Caco-2 (cell line): Measurements from ENCODE around the gene IL11. TPM values are rescaled to one million over a fixed set of nuclear protein-coding genes. Genes with fewer than 3 reads are reported as not detected.
A peak's percentile ranks its signal among the peaks of the same experiment; 100 is the strongest.

Experiments
- BruUV-seq: library from RNA; stranded (reverse); fragments of 400-500 nt; replicated peaks from 2 replicates; lab custom pipeline; 2021; lab: Mats Ljungman, UMichigan
- CTCF ChIA-PET: fragments of 300-600 bp; sonication (Branson Sonifier 250); formaldehyde crosslinking; loops from one replicate; lab custom pipeline; 2022; ENCODE audit warnings: antibody characterized with exemption; lab: Charles Lee
- POLR2A ChIA-PET: fragments of 300-600 bp; sonication (Branson Sonifier 250); formaldehyde crosslinking; loops from one replicate; lab custom pipeline; 2022; ENCODE audit warnings: antibody characterized with exemption; lab: Charles Lee
- DNase-seq, 2 experiments: peaks; one replicate each; pipeline versions ENCODE4 v3.0.0 to v3.0.0-alpha.2; 2020 to 2022
- H3K27me3 ChIP-seq: replicated peaks from 2 replicates; pipeline ENCODE4 v1.6.0; 2011; ENCODE audit warnings: low read length; ENCODE audit not compliant: control insufficient read depth, insufficient read depth
- H3K36me3 ChIP-seq: 2 replicates; pipeline ENCODE4 v1.5.1; 2011; ENCODE audit warnings: low read length; ENCODE audit not compliant: control insufficient read depth, insufficient read depth
- H3K4me1 ChIP-seq: fragments of 250-450 bp; sonication (Bioruptor Pico); 2 replicates; pipeline ENCODE4 v1.5.1; 2020; ENCODE audit warnings: mild to moderate bottlenecking
- H3K4me3 ChIP-seq: 2 replicates; pipeline ENCODE4 v1.5.1; 2011; ENCODE audit warnings: low read depth, mild to moderate bottlenecking, control low read depth, low read length
- H3K9me3 ChIP-seq: fragments of 250-450 bp; sonication (Bioruptor Pico); 2 replicates; pipeline ENCODE4 v1.5.1; 2020; ENCODE audit warnings: mild to moderate bottlenecking, moderate library complexity
- H3K27ac Mint-ChIP-seq: one replicate; pipeline ENCODE4 v1.8.0; 2022; ENCODE audit warnings: mixed read lengths; ENCODE audit not compliant: unreplicated experiment
- H3K27me3 Mint-ChIP-seq: one replicate; pipeline ENCODE4 v1.8.0; 2022; ENCODE audit warnings: mixed read lengths; ENCODE audit not compliant: insufficient read depth, unreplicated experiment
- H3K36me3 Mint-ChIP-seq: one replicate; pipeline ENCODE4 v1.8.0; 2022; ENCODE audit warnings: mild to moderate bottlenecking, mixed read lengths; ENCODE audit not compliant: insufficient read depth, unreplicated experiment
- H3K4me1 Mint-ChIP-seq: one replicate; pipeline ENCODE4 v1.8.0; 2022; ENCODE audit warnings: low read depth, mixed read lengths; ENCODE audit not compliant: unreplicated experiment
- H3K4me3 Mint-ChIP-seq: one replicate; pipeline ENCODE4 v1.8.0; 2022; ENCODE audit warnings: mild to moderate bottlenecking, moderate library complexity, mixed read lengths; ENCODE audit not compliant: unreplicated experiment
- H3K9me3 Mint-ChIP-seq: one replicate; pipeline ENCODE4 v1.8.0; 2022; ENCODE audit warnings: mixed read lengths; ENCODE audit not compliant: unreplicated experiment
- CTCF ChIP-seq, 2 experiments: fragments of 200-600 bp in 1 of 2; IDR thresholded peaks; 1 replicate in 1 of 2; 2 replicates in 1 of 2; pipeline versions ENCODE4 v1.5.1 to v1.8.0; 2011 to 2022; ENCODE audit warnings: antibody characterized with exemption in 1 of 2, control low read depth in 1 of 2, inconsistent platforms in 1 of 2, low read depth in 1 of 2, low read length in 1 of 2, mild to moderate bottlenecking in 1 of 2, moderate library complexity in 1 of 2; ENCODE audit not compliant: insufficient read depth in 1 of 2, severe bottlenecking in 1 of 2, unreplicated experiment in 1 of 2
- intact Hi-C: fragments of 100-400 bp; cut with micrococcal nuclease; formaldehyde crosslinking; loops from one replicate; pipeline ENCODE4 v1.10.0; 2022; ENCODE audit not compliant: unreplicated experiment
- total RNA-seq: library from RNA; stranded (reverse); gene quantifications from 2 replicates; pipeline ENCODE4 v1.2.3, GENCODE V29; 2022

IL11 gene
- total RNA-seq, 1 experiment from 2014 or later, result 0.70 TPM

- CTCF ChIA-PET, result no interaction called here
- H3K27me3 ChIP-seq, result no peaks in the 10 kb centered on the region; the same call in none of the 2 replicates
- intact Hi-C loops, result no loop called here
- H3K27me3 Mint-ChIP-seq, result peaks cover 7% of the 10 kb centered on the region
- H3K9me3 ChIP-seq, result no peaks in the 10 kb centered on the region
- H3K9me3 Mint-ChIP-seq, result no peaks in the 10 kb centered on the region
- peaks cover 43% of the 10 kb centered on the region for H3K4me1 ChIP-seq
- no peak for TF ChIP-seq CTCF (IDR thresholded peaks at IDR 0.05; ENCODE audit: insufficient read depth in 1 of 2, low read depth in 1 of 2, low read length in 1 of 2, severe bottlenecking in 1 of 2, unreplicated experiment in 1 of 2)
- DNase-seq, result peak; percentile 37 to 67
- peaks cover 38% of the 10 kb centered on the region for H3K36me3 Mint-ChIP-seq
- H3K4me1 Mint-ChIP-seq, result peaks cover 35% of the 10 kb centered on the region
- no peak overlapping the region for H3K4me3 ChIP-seq
- H3K36me3 ChIP-seq, result no peaks in the 10 kb centered on the region
- BruUV-seq, result no TSS peak
- POLR2A ChIA-PET, result interaction anchor here (0.5 to 1.2 kb wide), 5 partner anchors 10 to 103 kb away, joined by 3 to 10 read pairs (median 4); partner anchors contain the start of genes KMT5C, TMEM238 and ZNF628
- peak overlapping the region; percentile 66 for H3K4me3 Mint-ChIP-seq
- peak overlapping the region; percentile 56 for H3K27ac Mint-ChIP-seq
Measured at GRCh38 chr19:55373306-55373992, 3.2 kb upstream of the IL11 start.

GRCh38 chr19:55372316-55373081 is 2.2 kb upstream of the IL11 start:
- H3K4me3 Mint-ChIP-seq, result no peak overlapping the region
- peaks cover 35% of the 10 kb centered on the region for H3K4me1 Mint-ChIP-seq
- H3K9me3 Mint-ChIP-seq, result no peaks in the 10 kb centered on the region
- Histone ChIP-seq H3K9me3 (no peaks in the 10 kb centered on the region), H3K4me3 (no peak overlapping the region), H3K36me3 (no peaks in the 10 kb centered on the region), H3K27me3 (no peaks in the 10 kb centered on the region; the same call in none of the 2 replicates), H3K4me1 (peaks cover 43% of the 10 kb centered on the region)
- H3K27me3 Mint-ChIP-seq, result peaks cover 7% of the 10 kb centered on the region
- intact Hi-C loops, result no loop called here
- CTCF ChIA-PET, result no interaction called here
- DNase-seq, result peak; percentile 34 to 62
- peaks cover 38% of the 10 kb centered on the region for H3K36me3 Mint-ChIP-seq
- TF ChIP-seq CTCF (IDR thresholded peaks at IDR 0.05; ENCODE audit: insufficient read depth in 1 of 2, low read depth in 1 of 2, low read length in 1 of 2, severe bottlenecking in 1 of 2, unreplicated experiment in 1 of 2), result no peak
- H3K27ac Mint-ChIP-seq, result peak overlapping the region; percentile 7
- BruUV-seq, result no TSS peak
- POLR2A ChIA-PET, result interaction anchor here (0.8 kb wide), 2 partner anchors 11 to 86 kb away, joined by 4 to 10 read pairs; partner anchors contain the start of gene TMEM238

GRCh38 chr19:55369653-55370304 is 484 bp downstream of the IL11 start:
- peak in 1 of 2 experiments; percentile 2 for TF ChIP-seq CTCF (IDR thresholded peaks at IDR 0.05; ENCODE audit: insufficient read depth in 1 of 2, low read depth in 1 of 2, low read length in 1 of 2, severe bottlenecking in 1 of 2, unreplicated experiment in 1 of 2)
- H3K4me3 ChIP-seq, result peak overlapping the region; percentile 57
- H3K36me3 ChIP-seq, result no peaks in the 10 kb centered on the region
- H3K4me1 Mint-ChIP-seq, result peaks cover 28% of the 10 kb centered on the region
- ChIA-PET POLR2A (interaction anchor here (1.4 kb wide), 1 partner anchor 38 kb away, joined by 5 read pairs; the partner anchor contains the start of gene UBE2S), CTCF (interaction anchor here (0.6 to 0.9 kb wide), 2 partner anchors 14 to 89 kb away, joined by 3 read pairs; partner anchors contain the start of gene HSPBP1)
- H3K27ac Mint-ChIP-seq, result peak overlapping the region; percentile 36
- no TSS peak for BruUV-seq
- peak overlapping the region; percentile 91 for H3K4me3 Mint-ChIP-seq
- H3K27me3 Mint-ChIP-seq, result peaks cover 7% of the 10 kb centered on the region
- H3K4me1 ChIP-seq, result peaks cover 28% of the 10 kb centered on the region
- DNase-seq, result peak; percentile 79 to 84
- H3K27me3 ChIP-seq, result no peaks in the 10 kb centered on the region; the same call in none of the 2 replicates
- H3K36me3 Mint-ChIP-seq, result peaks cover 23% of the 10 kb centered on the region
- intact Hi-C loops, result no loop called here
- H3K9me3 Mint-ChIP-seq, result no peaks in the 10 kb centered on the region
- no peaks in the 10 kb centered on the region for H3K9me3 ChIP-seq
